HEK293 (cell line): ENCODE data around the gene POM121L12.

ENCODE experiments used
- CTCF ChIA-PET: fragments of 350-600 bp; formaldehyde crosslinking; extraction: SDS; loops from one replicate; lab custom pipeline; 2021; ENCODE audit warnings: antibody characterized with exemption; lab: Yijun Ruan, JAX
- POLR2A ChIA-PET: fragments of 300-600 bp; formaldehyde crosslinking; extraction: SDS; loops from one replicate; lab custom pipeline; 2020; ENCODE audit warnings: antibody characterized with exemption, inconsistent platforms; lab: Yijun Ruan, JAX
- H3K27ac ChIP-seq: fragments of 200-500 bp; sonication (Bioruptor generic); 2 replicates; pipeline ENCODE4 v1.5.1; 2014; ENCODE audit warnings: low read depth, low read length, control low read depth, inconsistent platforms; ENCODE audit errors: extremely low read depth
- H3K36me3 ChIP-seq, 2 experiments: fragments of 200-500 bp in 1 of 2; sonication (Bioruptor generic) in 1 of 2; 1 replicate in 1 of 2; 2 replicates in 1 of 2; pipeline ENCODE4 v1.5.1; 2014 to 2017; ENCODE audit warnings: inconsistent platforms in 2 of 2, low read length in 2 of 2; ENCODE audit not compliant: control insufficient read depth in 2 of 2, insufficient read depth in 1 of 2
- H3K4me1 ChIP-seq: fragments of 200-500 bp; sonication (Bioruptor generic); 2 replicates; pipeline ENCODE4 v1.5.1; 2014; ENCODE audit warnings: mild to moderate bottlenecking, low read length, inconsistent platforms; ENCODE audit not compliant: control insufficient read depth, insufficient read depth
- H3K4me3 ChIP-seq: 2 replicates; pipeline ENCODE4 v1.5.1; 2011; ENCODE audit warnings: low read depth, mild to moderate bottlenecking, control low read depth, low read length, moderate library complexity
- H3K9me3 ChIP-seq: fragments of 200-500 bp; sonication (Bioruptor generic); 2 replicates; pipeline ENCODE4 v1.5.1; 2014; ENCODE audit warnings: low read depth, low read length, inconsistent platforms; ENCODE audit not compliant: control insufficient read depth, insufficient read depth
- GFI1B ChIP-seq: fragments of 450-650 bp; formaldehyde crosslinking; IDR thresholded peaks from 2 replicates; pipeline ENCODE4 v1.5.1; 2016; ENCODE audit warnings: missing biosample characterization, missing genetic modification characterization
- GLI2 ChIP-seq: fragments of 450-650 bp; formaldehyde crosslinking; IDR thresholded peaks from 2 replicates; pipeline ENCODE4; 2017; ENCODE audit warnings: missing biosample characterization, missing genetic modification characterization, low read depth, borderline replicate concordance
- MYNN ChIP-seq: fragments of 450-650 bp; formaldehyde crosslinking; IDR thresholded peaks from 2 replicates; pipeline ENCODE4 v1.5.1; 2016; ENCODE audit warnings: missing biosample characterization, missing genetic modification characterization, borderline replicate concordance
- PATZ1 ChIP-seq: fragments of 450-650 bp; formaldehyde crosslinking; IDR thresholded peaks from 2 replicates; pipeline ENCODE4 v1.5.1; 2016; ENCODE audit warnings: missing biosample characterization, missing genetic modification characterization
- TCF7L2 ChIP-seq: IDR thresholded peaks from 2 replicates; pipeline ENCODE4 v1.6.1; 2011; ENCODE audit warnings: low read depth, mild to moderate bottlenecking, inconsistent platforms, low read length, moderate library complexity, borderline replicate concordance
- YY2 ChIP-seq: fragments of 450-650 bp; formaldehyde crosslinking; IDR thresholded peaks from 2 replicates; pipeline ENCODE4 v1.5.1; 2016; ENCODE audit warnings: missing biosample characterization, missing genetic modification characterization
- ZBTB8A ChIP-seq: fragments of 450-650 bp; formaldehyde crosslinking; IDR thresholded peaks from 2 replicates; pipeline ENCODE4 v1.5.1; 2016; ENCODE audit warnings: missing biosample characterization, missing genetic modification characterization
- ZEB2 ChIP-seq: fragments of 450-650 bp; formaldehyde crosslinking; IDR thresholded peaks from 2 replicates; pipeline ENCODE4 v1.5.1; 2016; ENCODE audit warnings: missing biosample characterization, missing genetic modification characterization
- ZFP3 ChIP-seq: fragments of 450-650 bp; formaldehyde crosslinking; IDR thresholded peaks from 2 replicates; pipeline ENCODE4 v1.5.1; 2016; ENCODE audit warnings: low read depth, missing biosample characterization, missing genetic modification characterization
- ZNF174 ChIP-seq: fragments of 450-650 bp; formaldehyde crosslinking; IDR thresholded peaks from 2 replicates; pipeline ENCODE4 v1.5.0; 2017; ENCODE audit warnings: missing biosample characterization, mild to moderate bottlenecking, missing genetic modification characterization
- ZNF23 ChIP-seq: fragments of 450-650 bp; formaldehyde crosslinking; IDR thresholded peaks from 2 replicates; pipeline ENCODE4 v1.5.1; 2016; ENCODE audit warnings: missing biosample characterization, missing genetic modification characterization, borderline replicate concordance
- ZNF433 ChIP-seq: fragments of 450-650 bp; formaldehyde crosslinking; IDR thresholded peaks from 2 replicates; pipeline ENCODE4 v1.5.1; 2016; ENCODE audit warnings: missing biosample characterization, missing genetic modification characterization, low read depth
- ZNF510 ChIP-seq: fragments of 450-650 bp; formaldehyde crosslinking; IDR thresholded peaks from 2 replicates; pipeline ENCODE4 v1.5.1; 2018; ENCODE audit warnings: mild to moderate bottlenecking, missing genetic modification characterization, missing biosample characterization; ENCODE audit not compliant: insufficient replicate concordance
- ZNF518A ChIP-seq: fragments of 450-650 bp; formaldehyde crosslinking; conservative IDR thresholded peaks from 2 replicates; pipeline ENCODE4 v1.5.1; 2016; ENCODE audit warnings: low read depth, missing biosample characterization, missing genetic modification characterization
- ZNF558 ChIP-seq: fragments of 450-650 bp; formaldehyde crosslinking; IDR thresholded peaks from 2 replicates; pipeline ENCODE4 v1.5.1; 2016; ENCODE audit warnings: missing biosample characterization, missing genetic modification characterization
- ZNF560 ChIP-seq: fragments of 450-650 bp; formaldehyde crosslinking; IDR thresholded peaks from 2 replicates; pipeline ENCODE4 v1.5.1; 2017; ENCODE audit warnings: missing biosample characterization, missing genetic modification characterization, borderline replicate concordance
- ZNF596 ChIP-seq: fragments of 450-650 bp; IDR thresholded peaks from 2 replicates; pipeline ENCODE4 v1.5.0; 2018; ENCODE audit warnings: missing biosample characterization, mild to moderate bottlenecking, missing genetic modification characterization, moderate library complexity
- ZNF629 ChIP-seq: fragments of 450-650 bp; formaldehyde crosslinking; IDR thresholded peaks from 2 replicates; pipeline ENCODE4 v1.5.1; 2017; ENCODE audit warnings: missing biosample characterization, missing genetic modification characterization
- ZNF677 ChIP-seq: fragments of 450-650 bp; IDR thresholded peaks from 2 replicates; pipeline ENCODE4 v1.5.0; 2018; ENCODE audit warnings: missing biosample characterization, mild to moderate bottlenecking, missing genetic modification characterization, moderate library complexity
- ZNF707 ChIP-seq: fragments of 450-650 bp; formaldehyde crosslinking; IDR thresholded peaks from 2 replicates; pipeline ENCODE4 v1.5.1; 2016; ENCODE audit warnings: missing biosample characterization, missing genetic modification characterization
- ZNF76 ChIP-seq: fragments of 450-650 bp; formaldehyde crosslinking; IDR thresholded peaks from 2 replicates; pipeline ENCODE4; 2016; ENCODE audit warnings: low read depth, missing biosample characterization, missing genetic modification characterization, borderline replicate concordance
- ZSCAN30 ChIP-seq: fragments of 450-650 bp; IDR thresholded peaks from 2 replicates; pipeline ENCODE4 v1.5.1; 2018; ENCODE audit warnings: missing biosample characterization, mild to moderate bottlenecking, missing genetic modification characterization, moderate library complexity
- TF ChIP-seq, protein P1 (sequence below): fragments of 450-650 bp; formaldehyde crosslinking; IDR thresholded peaks from 2 replicates; pipeline ENCODE4 v1.5.1; 2017; ENCODE audit warnings: missing biosample characterization, missing genetic modification characterization

Gene POM121L12

DNA sequence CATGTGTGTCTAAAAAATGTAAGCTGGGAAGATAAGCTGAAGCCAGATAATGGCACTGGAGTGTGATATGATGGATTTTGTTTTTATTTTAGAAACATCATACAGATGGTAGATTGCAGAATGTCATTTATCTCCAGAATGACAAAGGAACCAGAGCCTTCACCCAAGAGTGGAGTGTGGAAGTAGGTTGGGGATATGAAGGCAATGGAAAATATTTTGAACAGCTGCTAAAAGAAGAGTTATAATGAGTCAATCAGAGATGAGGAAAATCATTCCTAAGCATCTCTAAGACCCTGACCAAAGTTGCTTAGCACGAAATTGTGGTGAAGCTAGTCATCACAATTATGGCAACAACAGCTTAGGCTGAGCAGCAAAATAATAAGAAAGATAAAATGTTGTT lies 39.8 kb upstream of the POM121L12 start:
- POLR2A ChIA-PET, result no interaction called here
- TF ChIP-seq YY2 (tag by site-specific recombination) (no peak), TCF7L2 (no peak), ZNF518A (tag by site-specific recombination) (no peak), ZSCAN30 (tag by site-specific recombination) (no peak), ZNF707 (tag by site-specific recombination) (no peak), ZNF596 (tag by site-specific recombination) (no peak), ZNF629 (tag by site-specific recombination) (no peak), ZEB2 (tag by site-specific recombination) (no peak), ZNF76 (no peak), GLI2 (tag by site-specific recombination) (no peak), ZFP3 (no peak)
- TF ChIP-seq, all 188 proteins: peak for 0
- no peaks in the 10 kb centered on the region for H3K4me1 ChIP-seq
- no peak overlapping the region for H3K4me3 ChIP-seq
- no peaks in the 10 kb centered on the region for H3K9me3 ChIP-seq
- no peak overlapping the region for H3K27ac ChIP-seq
- CTCF ChIA-PET, result interaction anchor here (0.6 kb wide), 1 partner anchor 73 kb away, joined by 4 read pairs; no protein-coding TSS in a partner anchor
- H3K36me3 ChIP-seq, result no peaks in the 10 kb centered on the region

DNA sequence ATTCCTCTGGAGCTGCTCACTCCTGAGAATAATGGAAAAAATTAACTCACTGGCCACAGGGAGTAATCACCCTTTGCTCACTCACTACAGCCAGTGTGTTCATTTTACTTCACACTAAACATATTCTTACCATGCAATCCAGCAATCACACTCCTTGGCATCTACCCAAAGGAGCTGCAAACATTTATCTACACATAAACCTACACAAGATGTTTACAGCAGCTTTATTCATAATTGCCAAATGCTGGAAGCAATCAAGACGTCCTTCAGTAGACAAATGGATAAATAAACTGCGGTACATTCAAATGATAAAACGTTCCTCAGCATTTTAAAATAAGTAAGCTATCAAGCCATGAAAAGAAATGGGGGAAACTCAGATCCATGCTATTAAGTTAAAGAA lies 34.2 kb upstream of the POM121L12 start:
- Histone ChIP-seq H3K4me3 (no peak overlapping the region), H3K4me1 (no peaks in the 10 kb centered on the region), H3K27ac (no peak overlapping the region), H3K9me3 (no peaks in the 10 kb centered on the region), H3K36me3 (no peaks in the 10 kb centered on the region)
- ChIA-PET CTCF (interaction anchor here (0.6 to 0.7 kb wide), 2 partner anchors 481 to 663 kb away, joined by 3 to 4 read pairs; no protein-coding TSS in a partner anchor), POLR2A (no interaction called here)
- TF ChIP-seq MYNN, result no peak
- no peak for TF ChIP-seq ZNF560 (tag by site-specific recombination)
- TF ChIP-seq ZNF558 (tag by site-specific recombination), result no peak
- no peak for TF ChIP-seq PATZ1
- TF ChIP-seq GFI1B (tag by site-specific recombination), result no peak
- no peak for TF ChIP-seq ZNF23 (tag by site-specific recombination)
- TF ChIP-seq ZNF510 (tag by site-specific recombination), result no peak
- no peak for TF ChIP-seq YY2 (tag by site-specific recombination)
- no peak for TF ChIP-seq ZBTB8A (tag by site-specific recombination)
- no peak for TF ChIP-seq ZNF677 (tag by site-specific recombination)
- TF ChIP-seq ZNF174, result no peak
- TF ChIP-seq ZNF433 (tag by site-specific recombination), result no peak
- TF ChIP-seq, protein P1, sequence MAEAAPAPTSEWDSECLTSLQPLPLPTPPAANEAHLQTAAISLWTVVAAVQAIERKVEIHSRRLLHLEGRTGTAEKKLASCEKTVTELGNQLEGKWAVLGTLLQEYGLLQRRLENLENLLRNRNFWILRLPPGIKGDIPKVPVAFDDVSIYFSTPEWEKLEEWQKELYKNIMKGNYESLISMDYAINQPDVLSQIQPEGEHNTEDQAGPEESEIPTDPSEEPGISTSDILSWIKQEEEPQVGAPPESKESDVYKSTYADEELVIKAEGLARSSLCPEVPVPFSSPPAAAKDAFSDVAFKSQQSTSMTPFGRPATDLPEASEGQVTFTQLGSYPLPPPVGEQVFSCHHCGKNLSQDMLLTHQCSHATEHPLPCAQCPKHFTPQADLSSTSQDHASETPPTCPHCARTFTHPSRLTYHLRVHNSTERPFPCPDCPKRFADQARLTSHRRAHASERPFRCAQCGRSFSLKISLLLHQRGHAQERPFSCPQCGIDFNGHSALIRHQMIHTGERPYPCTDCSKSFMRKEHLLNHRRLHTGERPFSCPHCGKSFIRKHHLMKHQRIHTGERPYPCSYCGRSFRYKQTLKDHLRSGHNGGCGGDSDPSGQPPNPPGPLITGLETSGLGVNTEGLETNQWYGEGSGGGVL (tag by site-specific recombination), result no peak
